Lower lobe of right lung (tissue), 2 donors: ENCODE results near the gene HEPN1. TPM values are rescaled to one million over a fixed set of nuclear protein-coding genes. Genes with fewer than 3 reads are reported as not detected.
A peak's percentile ranks its signal among the peaks of the same experiment; 100 is the strongest.

Experiments used
- ATAC-seq, 2 donors: fragments of 200-7000 bp; cut with Tn5 transposase; one replicate each; pipeline ENCODE4 v1.9.1; 2020 to 2022; ENCODE audit warnings: mild to moderate bottlenecking in 2 of 2, moderate library complexity in 2 of 2
- DNase-seq: peaks from one replicate; pipeline ENCODE4 v3.0.0-alpha.2; 2020
- H3K27ac ChIP-seq: fragments of 200-600 bp; one replicate; pipeline ENCODE4 v1.8.0; 2022
- H3K27me3 ChIP-seq: fragments of 200-600 bp; one replicate; pipeline ENCODE4 v1.8.0; 2022; ENCODE audit warnings: low read depth
- H3K36me3 ChIP-seq: fragments of 200-600 bp; one replicate; pipeline ENCODE4 v1.8.0; 2022; ENCODE audit warnings: mild to moderate bottlenecking
- H3K4me1 ChIP-seq: fragments of 200-600 bp; one replicate; pipeline ENCODE4 v1.8.0; 2022
- H3K4me3 ChIP-seq: fragments of 200-600 bp; one replicate; pipeline ENCODE4 v1.8.0; 2022; ENCODE audit warnings: mild to moderate bottlenecking
- H3K9me3 ChIP-seq: fragments of 200-600 bp; one replicate; pipeline ENCODE4 v1.8.0; 2022
- intact Hi-C: fragments of 100-400 bp; cut with DNase I; formaldehyde crosslinking; loops from one replicate; pipeline ENCODE4 v1.11.0; 2022
- long read RNA-seq: library from polyadenylated mRNA; unstranded; transcript quantifications from one replicate; pipeline ENCODE4 v2.0.0, GENCODE V29; 2021
- total RNA-seq: library from RNA; stranded (reverse); fragmentation: NEBNext Ultra II Directional; extraction: Animal tissue kit (Norgen Biotek cat#: 25700); gene quantifications from one replicate; pipeline ENCODE4 v1.2.1, GENCODE V29; 2021
- TF ChIP-seq, protein P1 (sequence below): fragments of 200-600 bp; IDR thresholded peaks from one replicate; pipeline ENCODE4 v1.8.0; 2022; ENCODE audit warnings: antibody characterized with exemption, mild to moderate bottlenecking
- donor health status: DM: no; HTN: yes; CAD: no; lungs with severe emphysema.

Gene HEPN1
- total RNA-seq = not detected
- long read RNA-seq = 0 reads

DNA sequence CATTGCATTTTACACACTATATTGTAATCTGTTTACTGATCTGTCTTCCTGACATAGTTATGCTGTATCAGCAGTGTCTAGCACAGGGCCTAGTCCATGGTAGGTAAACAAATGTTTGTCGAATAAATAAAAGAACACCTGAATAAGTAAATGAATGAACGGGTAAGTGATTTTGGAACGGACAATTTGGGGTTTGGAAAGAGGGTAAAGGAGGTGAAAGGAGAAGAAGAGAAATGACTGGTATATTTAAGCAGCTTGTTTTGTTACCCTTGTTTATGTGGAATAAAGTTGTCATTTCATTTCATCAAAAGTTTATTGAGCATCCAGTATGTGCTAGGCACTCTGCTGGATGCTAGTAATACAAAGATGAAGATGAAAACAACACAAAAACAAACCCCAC, at the start of gene HEPN1:
Gene HEPN1 (plus strand): TSS at position 301 of the 400 bp plus-strand sequence.
- Histone ChIP-seq H3K27ac (peak within 1 kb of the TSS; percentile 85), H3K4me1 (peaks cover 3% of the 10 kb centered on the region), H3K27me3 (peaks cover 14% of the 10 kb centered on the region), H3K36me3 (no peaks in the 10 kb centered on the region), H3K9me3 (no peaks in the 10 kb centered on the region), H3K4me3 (no peak within 1 kb of the TSS)
- intact Hi-C loops = no loop called here
- no peak for DNase-seq
- ATAC-seq = no peak
- TF ChIP-seq, protein P1, sequence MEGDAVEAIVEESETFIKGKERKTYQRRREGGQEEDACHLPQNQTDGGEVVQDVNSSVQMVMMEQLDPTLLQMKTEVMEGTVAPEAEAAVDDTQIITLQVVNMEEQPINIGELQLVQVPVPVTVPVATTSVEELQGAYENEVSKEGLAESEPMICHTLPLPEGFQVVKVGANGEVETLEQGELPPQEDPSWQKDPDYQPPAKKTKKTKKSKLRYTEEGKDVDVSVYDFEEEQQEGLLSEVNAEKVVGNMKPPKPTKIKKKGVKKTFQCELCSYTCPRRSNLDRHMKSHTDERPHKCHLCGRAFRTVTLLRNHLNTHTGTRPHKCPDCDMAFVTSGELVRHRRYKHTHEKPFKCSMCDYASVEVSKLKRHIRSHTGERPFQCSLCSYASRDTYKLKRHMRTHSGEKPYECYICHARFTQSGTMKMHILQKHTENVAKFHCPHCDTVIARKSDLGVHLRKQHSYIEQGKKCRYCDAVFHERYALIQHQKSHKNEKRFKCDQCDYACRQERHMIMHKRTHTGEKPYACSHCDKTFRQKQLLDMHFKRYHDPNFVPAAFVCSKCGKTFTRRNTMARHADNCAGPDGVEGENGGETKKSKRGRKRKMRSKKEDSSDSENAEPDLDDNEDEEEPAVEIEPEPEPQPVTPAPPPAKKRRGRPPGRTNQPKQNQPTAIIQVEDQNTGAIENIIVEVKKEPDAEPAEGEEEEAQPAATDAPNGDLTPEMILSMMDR = no peak

GRCh38 chr11:124869331-124869730, 49.7 kb upstream of the HEPN1 start:
- ATAC-seq (no peak), DNase-seq (no peak)
- H3K4me3 ChIP-seq = no peak overlapping the region
- H3K27me3 ChIP-seq = peaks cover 80% of the 10 kb centered on the region
- no peaks in the 10 kb centered on the region for H3K9me3 ChIP-seq
- intact Hi-C loops = no loop called here
- TF ChIP-seq, protein P1 = no peak
- no peak overlapping the region for H3K27ac ChIP-seq
- no peaks in the 10 kb centered on the region for H3K36me3 ChIP-seq
- peaks cover 47% of the 10 kb centered on the region for H3K4me1 ChIP-seq

DNA sequence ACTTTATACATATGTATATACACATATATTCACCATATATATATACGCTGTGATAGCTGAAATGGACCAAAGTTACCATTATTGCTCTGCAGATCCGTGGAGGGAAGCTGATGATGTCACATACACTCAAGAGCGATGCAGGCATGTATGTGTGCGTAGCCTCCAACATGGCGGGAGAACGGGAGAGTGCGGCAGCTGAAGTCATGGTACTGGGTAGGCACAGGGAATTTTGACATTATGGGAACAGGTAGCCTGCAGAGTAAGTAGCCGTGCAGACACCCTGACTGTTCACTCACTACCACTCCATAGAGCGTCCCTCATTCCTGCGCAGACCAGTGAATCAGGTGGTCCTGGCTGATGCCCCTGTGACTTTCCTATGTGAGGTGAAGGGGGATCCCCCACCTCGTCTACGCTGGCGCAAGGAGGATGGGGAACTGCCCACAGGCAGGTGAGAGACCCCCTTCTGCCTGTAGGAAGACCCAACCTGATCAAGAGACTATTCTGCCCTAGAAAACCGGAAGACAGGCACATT, 49.1 kb upstream of the HEPN1 start:
- no peak overlapping the region for H3K27ac ChIP-seq
- intact Hi-C loops = no loop called here
- H3K4me1 ChIP-seq = peaks cover 43% of the 10 kb centered on the region
- DNase-seq (no peak), ATAC-seq (no peak)
- H3K36me3 ChIP-seq = no peaks in the 10 kb centered on the region
- peaks cover 80% of the 10 kb centered on the region for H3K27me3 ChIP-seq
- H3K4me3 ChIP-seq = no peak overlapping the region
- H3K9me3 ChIP-seq = no peaks in the 10 kb centered on the region
- TF ChIP-seq, protein P1 = no peak

DNA sequence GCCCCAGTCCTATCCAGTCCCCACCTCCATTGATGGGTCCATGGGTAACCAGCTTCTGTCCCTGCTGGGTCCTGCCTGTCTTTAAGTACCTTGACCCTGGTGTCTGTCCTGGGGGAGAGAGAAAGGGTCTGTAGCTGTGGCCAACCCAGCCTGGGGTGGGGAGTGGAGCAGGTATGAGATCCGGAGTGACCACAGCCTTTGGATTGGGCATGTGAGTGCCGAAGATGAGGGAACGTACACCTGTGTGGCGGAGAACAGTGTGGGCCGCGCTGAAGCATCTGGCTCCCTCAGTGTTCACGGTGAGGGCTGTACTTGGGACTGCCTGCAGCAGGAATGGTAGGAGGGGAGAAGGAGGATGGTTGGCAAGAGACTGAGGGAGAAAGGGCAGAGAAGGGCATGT, 48.6 kb upstream of the HEPN1 start:
- H3K9me3 ChIP-seq = no peaks in the 10 kb centered on the region
- no peak for ATAC-seq
- H3K4me3 ChIP-seq = no peak overlapping the region
- intact Hi-C loops = no loop called here
- H3K27me3 ChIP-seq = peaks cover 75% of the 10 kb centered on the region
- DNase-seq = no peak
- no peak overlapping the region for H3K27ac ChIP-seq
- H3K4me1 ChIP-seq = peaks cover 38% of the 10 kb centered on the region
- no peaks in the 10 kb centered on the region for H3K36me3 ChIP-seq
- TF ChIP-seq, protein P1 = no peak

- Histone ChIP-seq H3K9me3 (no peaks in the 10 kb centered on the region), H3K27me3 (peaks cover 58% of the 10 kb centered on the region), H3K27ac (no peak overlapping the region), H3K4me1 (peaks cover 30% of the 10 kb centered on the region), H3K36me3 (no peaks in the 10 kb centered on the region), H3K4me3 (no peak overlapping the region)
- DNase-seq (no peak), ATAC-seq (no peak)
- intact Hi-C loops = no loop called here
- TF ChIP-seq, protein P1 = no peak
Measured at GRCh38 chr11:124872280-124872679, 46.8 kb upstream of the HEPN1 start.

- peaks cover 58% of the 10 kb centered on the region for H3K27me3 ChIP-seq
- H3K27ac ChIP-seq = no peak overlapping the region
- H3K36me3 ChIP-seq = no peaks in the 10 kb centered on the region
- peaks cover 31% of the 10 kb centered on the region for H3K4me1 ChIP-seq
- intact Hi-C loops = no loop called here
- DNase-seq (no peak), ATAC-seq (no peak)
- TF ChIP-seq, protein P1 = no peak
- H3K4me3 ChIP-seq = no peak overlapping the region
- H3K9me3 ChIP-seq = no peaks in the 10 kb centered on the region
Measured at GRCh38 chr11:124872741-124873140, 46.3 kb upstream of the HEPN1 start.
